ENCODE results near the gene SLC7A7. TPM values are rescaled to one million over a fixed set of nuclear protein-coding genes. Genes with fewer than 3 reads are reported as not detected.

SLC7A7 gene
- total RNA-seq, 1 experiment from 2014 or later: 3.1 TPM

- Histone ChIP-seq H3K56ac (ENCODE audit: insufficient read length, low read depth, low read length) (no peak overlapping the region), H3K23ac (ENCODE audit: insufficient read length, low read depth, low read length) (no peak overlapping the region), H3K79me1 (ENCODE audit: insufficient read depth, low read depth, low read length, poor library complexity, severe bottlenecking) (peaks cover 3% of the 10 kb centered on the region), H4K91ac (ENCODE audit: insufficient read length, low read depth, low read length) (no peak overlapping the region), H4K20me1 (ENCODE audit: control insufficient read depth, insufficient read depth, insufficient read length) (no peaks in the 10 kb centered on the region), H2BK12ac (ENCODE audit: insufficient read length, low read depth, low read length) (no peak overlapping the region), H3K4me2 (ENCODE audit: insufficient read depth, insufficient read length, low read length) (no peak overlapping the region), H3K9ac (ENCODE audit: extremely low read depth, insufficient read length, low read length) (no peak overlapping the region), H3K18ac (ENCODE audit: insufficient read length, low read depth, low read length) (no peak overlapping the region), H2BK20ac (ENCODE audit: low read depth, low read length, poor library complexity, severe bottlenecking) (no peak overlapping the region), H3K79me2 (ENCODE audit: insufficient read depth, low read length) (peaks cover 10% of the 10 kb centered on the region; the same call in 1 of the 2 replicates), H2BK15ac (ENCODE audit: low read depth, low read length) (no peak overlapping the region), H3K27ac (ENCODE audit: insufficient read length, low read depth, low read length) (no peak overlapping the region), H2AK5ac (ENCODE audit: insufficient read length, low read length) (no peak overlapping the region), H4K5ac (ENCODE audit: insufficient read length, low read depth, low read length) (no peak overlapping the region), H2AFZ (ENCODE audit: low read length) (no peak overlapping the region), H4K8ac (replicated peaks; ENCODE audit: insufficient read length, low read depth, low read length) (no peak overlapping the region), H2BK5ac (ENCODE audit: insufficient read length, low read length) (no peak overlapping the region), H3K4me1 (ENCODE audit: insufficient read depth, low read length) (no peaks in the 10 kb centered on the region), H2BK120ac (ENCODE audit: low read depth, low read length, poor library complexity, severe bottlenecking) (no peak overlapping the region), H3T11ph (ENCODE audit: low read length) (no peak overlapping the region), H3K14ac (ENCODE audit: insufficient read depth, low read length) (no peak overlapping the region), H3K9me3 (ENCODE audit: control insufficient read depth, low read depth, low read length) (no peaks in the 10 kb centered on the region), H3K4ac (ENCODE audit: low read depth, low read length) (no peak overlapping the region), H3K23me2 (ENCODE audit: insufficient read length, low read depth, low read length, poor library complexity, severe bottlenecking) (peaks cover 9% of the 10 kb centered on the region), H3K27me3 (ENCODE audit: insufficient read depth, low read length) (no peaks in the 10 kb centered on the region)
- Mint-ChIP-seq H3K4me3 (no peak overlapping the region), H3K27ac (no peak overlapping the region), H3K4me1 (peaks cover 13 to 20% of the 10 kb centered on the region in 2 experiments), H3K9me3 (peaks cover 16 to 20% of the 10 kb centered on the region in 2 experiments), H3K27me3 (ENCODE audit: low read depth) (peaks cover 5% of the 10 kb centered on the region), H3K36me3 (ENCODE audit: insufficient read depth in 1 of 3, low read depth in 3 of 3) (peaks cover 19 to 43% (median 31%) of the 10 kb centered on the region in 3 experiments)
- WGBS (ENCODE audit: extremely low coverage, insufficient read length, low lambda C conversion rate): no CpG with 5 or more reads among the region's 4 CpGs
- no peak for TF ChIP-seq CTCF (conservative IDR thresholded peaks at IDR 0.05)
- DNase-seq: no peak
These were observed 50.9 kb downstream of the SLC7A7 start for GRCh38 chr14:22764382-22764781.

All from H9 (cell line).